ENCODE measurements around the gene RFTN1. TPM values are rescaled to one million over a fixed set of nuclear protein-coding genes. Genes with fewer than 3 reads are reported as not detected.

The RFTN1 gene
- total RNA-seq, 3 donors from 2014 or later: 6.9 to 12.6 (median 9.7) TPM

GRCh38 chr3:16426029-16426400 lies 87.5 kb downstream of the RFTN1 start:
- DNase-seq: no peak

GRCh38 chr3:16425398-16426028 lies 88.0 kb downstream of the RFTN1 start:
- TF ChIP-seq, protein P1, sequence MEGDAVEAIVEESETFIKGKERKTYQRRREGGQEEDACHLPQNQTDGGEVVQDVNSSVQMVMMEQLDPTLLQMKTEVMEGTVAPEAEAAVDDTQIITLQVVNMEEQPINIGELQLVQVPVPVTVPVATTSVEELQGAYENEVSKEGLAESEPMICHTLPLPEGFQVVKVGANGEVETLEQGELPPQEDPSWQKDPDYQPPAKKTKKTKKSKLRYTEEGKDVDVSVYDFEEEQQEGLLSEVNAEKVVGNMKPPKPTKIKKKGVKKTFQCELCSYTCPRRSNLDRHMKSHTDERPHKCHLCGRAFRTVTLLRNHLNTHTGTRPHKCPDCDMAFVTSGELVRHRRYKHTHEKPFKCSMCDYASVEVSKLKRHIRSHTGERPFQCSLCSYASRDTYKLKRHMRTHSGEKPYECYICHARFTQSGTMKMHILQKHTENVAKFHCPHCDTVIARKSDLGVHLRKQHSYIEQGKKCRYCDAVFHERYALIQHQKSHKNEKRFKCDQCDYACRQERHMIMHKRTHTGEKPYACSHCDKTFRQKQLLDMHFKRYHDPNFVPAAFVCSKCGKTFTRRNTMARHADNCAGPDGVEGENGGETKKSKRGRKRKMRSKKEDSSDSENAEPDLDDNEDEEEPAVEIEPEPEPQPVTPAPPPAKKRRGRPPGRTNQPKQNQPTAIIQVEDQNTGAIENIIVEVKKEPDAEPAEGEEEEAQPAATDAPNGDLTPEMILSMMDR (IDR thresholded peaks at IDR 0.05): no peak
- H3K4me1 ChIP-seq (ENCODE audit: low read depth): no peaks in the 10 kb centered on the region
- no peak overlapping the region for H3K4me3 ChIP-seq
- DNase-seq: no peak
- H3K36me3 ChIP-seq (ENCODE audit: low read depth): no peaks in the 10 kb centered on the region
- no peak for ATAC-seq
- H3K9me3 ChIP-seq: no peaks in the 10 kb centered on the region
- intact Hi-C loops (cut with DNase I, micrococcal nuclease): no loop called here

More at GRCh38 chr3:16426029-16426400, 87.5 kb downstream of the RFTN1 start:
- ATAC-seq: no peak
- Histone ChIP-seq H3K9me3 (no peaks in the 10 kb centered on the region), H3K4me3 (no peak overlapping the region), H3K4me1 (ENCODE audit: low read depth) (no peaks in the 10 kb centered on the region), H3K36me3 (ENCODE audit: low read depth) (no peaks in the 10 kb centered on the region)
- intact Hi-C loops (cut with DNase I, micrococcal nuclease): no loop called here
- TF ChIP-seq, protein P1 (IDR thresholded peaks at IDR 0.05): no peak

DNA sequence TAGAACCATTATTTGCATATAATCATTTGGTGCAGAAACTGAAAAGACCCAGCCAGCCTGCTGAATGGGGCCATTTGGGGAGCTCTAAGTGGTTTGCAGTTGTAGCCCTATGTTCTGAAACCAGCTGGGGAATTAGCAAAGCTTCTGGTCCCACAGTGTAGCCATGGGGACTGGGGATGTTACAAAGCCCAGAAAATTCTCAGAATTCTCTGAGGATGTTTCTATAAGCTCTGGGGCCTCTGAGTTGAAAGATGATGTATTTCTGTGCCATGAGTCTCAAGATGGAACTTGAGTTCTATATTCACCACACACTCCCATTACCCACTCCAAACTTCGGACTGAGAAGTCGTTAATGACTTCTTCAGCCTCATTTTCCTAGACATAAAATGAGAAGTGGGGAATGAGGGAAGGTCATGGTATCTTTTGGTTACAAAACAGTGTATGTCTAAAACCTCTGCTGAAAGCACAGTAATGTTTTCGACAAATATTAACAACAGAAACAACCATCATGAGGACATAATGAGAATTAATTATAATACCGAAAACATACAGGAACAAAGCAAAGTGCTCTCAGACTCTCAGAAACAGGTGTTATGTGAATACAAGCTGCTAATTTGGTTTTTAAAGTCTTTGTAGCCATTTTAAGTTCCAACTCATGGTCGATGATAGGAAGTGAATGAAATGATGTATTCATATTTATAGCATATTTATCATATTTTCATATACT lies 89.4 kb downstream of the RFTN1 start:
- Histone ChIP-seq H3K36me3 (ENCODE audit: low read depth) (no peaks in the 10 kb centered on the region), H3K4me1 (ENCODE audit: low read depth) (no peaks in the 10 kb centered on the region), H3K9me3 (no peaks in the 10 kb centered on the region), H3K4me3 (no peak overlapping the region)
- TF ChIP-seq, protein P1 (IDR thresholded peaks at IDR 0.05): no peak
- intact Hi-C loops (cut with DNase I, micrococcal nuclease): no loop called here
- DNase-seq (no peak), ATAC-seq (no peak)

- TF ChIP-seq, protein P1 (IDR thresholded peaks at IDR 0.05): no peak
- H3K4me3 ChIP-seq: no peak overlapping the region
- no peaks in the 10 kb centered on the region for H3K36me3 ChIP-seq (ENCODE audit: low read depth)
- no peaks in the 10 kb centered on the region for H3K9me3 ChIP-seq
- intact Hi-C loops (cut with DNase I, micrococcal nuclease): no loop called here
- DNase-seq: no peak
- ATAC-seq: no peak
- no peaks in the 10 kb centered on the region for H3K4me1 ChIP-seq (ENCODE audit: low read depth)
These were observed 90.2 kb downstream of the RFTN1 start for GRCh38 chr3:16423298-16423697.

GRCh38 chr3:16419640-16420241 lies 93.8 kb downstream of the RFTN1 start:
- no peaks in the 10 kb centered on the region for H3K4me1 ChIP-seq (ENCODE audit: low read depth)
- no peaks in the 10 kb centered on the region for H3K9me3 ChIP-seq
- ATAC-seq (no peak), DNase-seq (no peak)
- H3K36me3 ChIP-seq (ENCODE audit: low read depth): no peaks in the 10 kb centered on the region
- H3K4me3 ChIP-seq: no peak overlapping the region
- TF ChIP-seq, protein P1 (IDR thresholded peaks at IDR 0.05): no peak
- intact Hi-C loops (cut with DNase I, micrococcal nuclease): no loop called here

Data from mucosa of descending colon (tissue), 3 donors.